HepG2 (cell line): ENCODE measurements around the gene TBC1D16. TPM values are rescaled to one million over a fixed set of nuclear protein-coding genes. Genes with fewer than 3 reads are reported as not detected.

Experiments used
- BCLAF1 ChIP-seq: fragments of 450-650 bp; IDR thresholded peaks from 2 replicates; pipeline ENCODE4 v1.6.1; 2017; ENCODE audit warnings: mild to moderate bottlenecking
- CBX1 ChIP-seq: IDR thresholded peaks from one replicate; pipeline ENCODE4 v1.6.1; 2016; ENCODE audit warnings: antibody characterized with exemption, low read depth
- CSRNP1 ChIP-seq: sonication (generic); formaldehyde crosslinking; IDR thresholded peaks from 2 replicates; pipeline ENCODE4 v1.8.1; 2023; ENCODE audit warnings: mild to moderate bottlenecking, missing genetic modification reagents
- ETS1 ChIP-seq: sonication (generic); formaldehyde crosslinking; IDR thresholded peaks from 2 replicates; pipeline ENCODE4 v1.4.0; 2020; ENCODE audit warnings: missing genetic modification reagents
- GATAD1 ChIP-seq: IDR thresholded peaks from 2 replicates; pipeline ENCODE4 v1.6.1; 2016; ENCODE audit warnings: missing genetic modification reagents, missing compliant biosample characterization
- HDAC1 ChIP-seq: sonication (generic); formaldehyde crosslinking; IDR thresholded peaks from 2 replicates; pipeline ENCODE4 v1.5.1; 2020; ENCODE audit warnings: mild to moderate bottlenecking, missing genetic modification reagents
- KAT2B ChIP-seq: fragments of 150-350 bp; IDR thresholded peaks from 2 replicates; pipeline ENCODE4 v1.6.1; 2014; ENCODE audit warnings: low read depth, low read length, borderline replicate concordance
- KLF12 ChIP-seq: sonication (generic); formaldehyde crosslinking; IDR thresholded peaks from 2 replicates; pipeline ENCODE4 v1.4.0; 2020; ENCODE audit warnings: missing genetic modification reagents, borderline replicate concordance
- KLF13 ChIP-seq: sonication (generic); formaldehyde crosslinking; IDR thresholded peaks from 2 replicates; pipeline ENCODE4 v1.4.0; 2020; ENCODE audit warnings: mild to moderate bottlenecking, missing genetic modification reagents
- MNT ChIP-seq: fragments of 450-650 bp; IDR thresholded peaks from 2 replicates; pipeline ENCODE4 v1.6.1; 2016
- NR2F6 ChIP-seq, 2 experiments: IDR thresholded peaks; 2 replicates each; pipeline ENCODE4 v1.6.1; 2016; ENCODE audit warnings: antibody characterized with exemption in 1 of 2, mild to moderate bottlenecking in 1 of 2
- PATZ1 ChIP-seq: sonication (generic); formaldehyde crosslinking; IDR thresholded peaks from 2 replicates; pipeline ENCODE4 v1.4.0; 2020; ENCODE audit warnings: missing genetic modification reagents
- RFXANK ChIP-seq: IDR thresholded peaks from 2 replicates; pipeline ENCODE4 v1.6.1; 2016
- TAF15 ChIP-seq: fragments of 200-400 bp; formaldehyde crosslinking; IDR thresholded peaks from one replicate; pipeline ENCODE4 v1.6.1; 2018; ENCODE audit warnings: mild to moderate bottlenecking, low read depth, low read length; ENCODE audit not compliant: poor library complexity, severe bottlenecking
- ZNF234 ChIP-seq: sonication (generic); formaldehyde crosslinking; conservative IDR thresholded peaks from 2 replicates; pipeline ENCODE4 v1.5.1; 2020; ENCODE audit warnings: mild to moderate bottlenecking, missing genetic modification reagents
- ZNF333 ChIP-seq: sonication (generic); formaldehyde crosslinking; IDR thresholded peaks from 2 replicates; pipeline ENCODE4 v1.4.0; 2020; ENCODE audit warnings: mild to moderate bottlenecking, missing genetic modification reagents, borderline replicate concordance
- ZNF350 ChIP-seq: sonication (generic); formaldehyde crosslinking; IDR thresholded peaks from 2 replicates; pipeline ENCODE4 v1.4.0; 2020; ENCODE audit warnings: mild to moderate bottlenecking, low read depth, missing genetic modification reagents, borderline replicate concordance
- ZNF496 ChIP-seq: sonication (generic); formaldehyde crosslinking; IDR thresholded peaks from 2 replicates; pipeline ENCODE4 v1.8.1; 2023; ENCODE audit warnings: mild to moderate bottlenecking, moderate library complexity, missing genetic modification reagents; ENCODE audit not compliant: insufficient replicate concordance
- polyA plus RNA-seq, 8 experiments: library from polyadenylated mRNA; depleted of rRNA in 3 of 8; stranded (reverse) in 7 of 8; unstranded in 1 of 8; fragments of >200 nt; fragmentation: Illumina TruSeq in 4 of 8; extraction: Trizol in 4 of 8; gene quantifications; 2 replicates each; pipeline versions ENCODE4 v1.2.1 to v1.2.3, GENCODE V29; 2011 to 2016; ENCODE audit warnings: low read depth in 4 of 8, missing spikeins in 1 of 8, mixed read lengths in 1 of 8; ENCODE audit not compliant: insufficient read depth in 1 of 8
- total RNA-seq, 5 experiments: library from RNA; depleted of rRNA; stranded (reverse); fragments of >200 nt; fragmentation: Illumina TruSeq; extraction: Trizol; gene quantifications; 2 replicates each; pipeline ENCODE4 v1.2.3, GENCODE V29; 2016; ENCODE audit warnings: low read depth in 1 of 5

TBC1D16 gene
- total and polyA plus RNA-seq, 2 of the 13 experiments (the other 11 are each of a cell fraction or from before 2014, with no cell fraction given), result 14.9 to 24.9 TPM

- TF ChIP-seq NR2F6 (IDR thresholded peaks at IDR 0.05), result peak; percentile 33; the same call in 1 of the 2 replicates
- peak; percentile 43; the same call in 1 of the 2 replicates for TF ChIP-seq NR2F6 (CRISPR knock-in tag; IDR thresholded peaks at IDR 0.05)
- TF ChIP-seq GATAD1, result peak; percentile 41; the same call in 1 of the 2 replicates
- TF ChIP-seq RFXANK, result no peak
- no peak for TF ChIP-seq TAF15
- no peak for TF ChIP-seq KAT2B
- TF ChIP-seq PATZ1 (CRISPR knock-in tag), result peak; percentile 98
- 0 out of 2 replicates have a peak, but pooled peaks have one; percentile 84 for TF ChIP-seq KLF13
- no peak for TF ChIP-seq BCLAF1
- no peak for TF ChIP-seq ETS1
- 0 out of 2 replicates have a peak, but pooled peaks have one; percentile 44 for TF ChIP-seq ZNF350 (CRISPR knock-in tag)
- no peak for TF ChIP-seq ZNF333
- 0 out of 2 replicates have a peak, but pooled peaks have one; percentile 56 for TF ChIP-seq CSRNP1 (CRISPR knock-in tag)
- no peak for TF ChIP-seq KLF12
- TF ChIP-seq HDAC1, result no peak
- TF ChIP-seq CBX1, result no peak
- TF ChIP-seq ZNF234 (CRISPR knock-in tag), result peak; percentile 86; the same call in 1 of the 2 replicates
- TF ChIP-seq MNT, result no peak
- no peak for TF ChIP-seq ZNF496 (CRISPR knock-in tag)
Observed at GRCh38 chr17:80018917-80019651, 16.6 kb downstream of the TBC1D16 start (continued).
